Body of pancreas (tissue), 4 donors: ENCODE results near the gene GNAZ. TPM values are rescaled to one million over a fixed set of nuclear protein-coding genes. Genes with fewer than 3 reads are reported as not detected.

Experiments
- ATAC-seq: fragments of 150-250 bp; one replicate; pipeline ENCODE4 v1.9.1; 2016
- DNase-seq, 4 donors: peaks; one replicate each; pipeline ENCODE4 v3.0.0-alpha.2; 2019
- H3K27ac ChIP-seq, 4 donors: fragments of 200-600 bp; sonication (generic); 1 replicate in 3 of 4; 2 replicates in 1 of 4; pipeline versions ENCODE4 v1.5.1 to v1.6.1; 2016 to 2019; ENCODE audit warnings: mild to moderate bottlenecking in 1 of 4, mixed read lengths in 1 of 4, moderate library complexity in 1 of 4
- H3K27me3 ChIP-seq, 2 donors: fragments of 200-600 bp; sonication (generic); one replicate each; pipeline ENCODE4 v1.6.0; 2016; ENCODE audit warnings: mild to moderate bottlenecking in 1 of 2
- H3K36me3 ChIP-seq, 2 donors: fragments of 200-600 bp; sonication (generic); replicated peaks in 1 of 2; 2 replicates each; pipeline ENCODE4 v1.5.1; 2016; ENCODE audit warnings: low read depth in 2 of 2; ENCODE audit not compliant: insufficient read depth in 1 of 2
- H3K4me1 ChIP-seq: fragments of 200-600 bp; sonication (generic); one replicate; pipeline ENCODE4 v1.6.0; 2016
- H3K4me3 ChIP-seq, 2 donors: fragments of 200-600 bp; sonication (generic); 1 replicate in 1 of 2; 2 replicates in 1 of 2; pipeline ENCODE4 v1.5.1; 2016 to 2019
- H3K9me3 ChIP-seq, 3 donors: fragments of 200-600 bp; sonication (generic); 1 replicate in 2 of 3; 2 replicates in 1 of 3; pipeline ENCODE4 v1.5.1; 2016
- POLR2A ChIP-seq, 3 donors: fragments of 450-650 bp; IDR thresholded peaks; one replicate each; pipeline ENCODE4 v1.6.1; 2016; ENCODE audit warnings: antibody characterized with exemption in 3 of 3, mild to moderate bottlenecking in 2 of 3
- WGBS, 2 donors: methylation state at CpG; one replicate each; pipeline ENCODE4 v1.1.5; 2017; 5-methylcytosine and 5-hydroxymethylcytosine counted together
- intact Hi-C: fragments of 100-400 bp; cut with DNase I; formaldehyde crosslinking; loops from one replicate; pipeline ENCODE4 v1.15.1; 2023
- total RNA-seq, 2 donors: library from RNA; depleted of rRNA; stranded (reverse); fragments of >200 nt; gene quantifications; one replicate each; pipeline ENCODE4 v1.1.0, GENCODE V29; 2016
- TF ChIP-seq, protein P1 (sequence below), 7 experiments: fragments of 450-650 bp in 4 of 7; fragments of 200-600 bp in 3 of 7; sonication (generic) in 3 of 7; IDR thresholded peaks; one replicate each; pipeline ENCODE4 v1.5.1; 2016 to 2019; ENCODE audit warnings: antibody characterized with exemption in 7 of 7

The GNAZ gene
- total RNA-seq, 2 donors from 2014 or later, result 0.33 to 2.3 TPM

DNA sequence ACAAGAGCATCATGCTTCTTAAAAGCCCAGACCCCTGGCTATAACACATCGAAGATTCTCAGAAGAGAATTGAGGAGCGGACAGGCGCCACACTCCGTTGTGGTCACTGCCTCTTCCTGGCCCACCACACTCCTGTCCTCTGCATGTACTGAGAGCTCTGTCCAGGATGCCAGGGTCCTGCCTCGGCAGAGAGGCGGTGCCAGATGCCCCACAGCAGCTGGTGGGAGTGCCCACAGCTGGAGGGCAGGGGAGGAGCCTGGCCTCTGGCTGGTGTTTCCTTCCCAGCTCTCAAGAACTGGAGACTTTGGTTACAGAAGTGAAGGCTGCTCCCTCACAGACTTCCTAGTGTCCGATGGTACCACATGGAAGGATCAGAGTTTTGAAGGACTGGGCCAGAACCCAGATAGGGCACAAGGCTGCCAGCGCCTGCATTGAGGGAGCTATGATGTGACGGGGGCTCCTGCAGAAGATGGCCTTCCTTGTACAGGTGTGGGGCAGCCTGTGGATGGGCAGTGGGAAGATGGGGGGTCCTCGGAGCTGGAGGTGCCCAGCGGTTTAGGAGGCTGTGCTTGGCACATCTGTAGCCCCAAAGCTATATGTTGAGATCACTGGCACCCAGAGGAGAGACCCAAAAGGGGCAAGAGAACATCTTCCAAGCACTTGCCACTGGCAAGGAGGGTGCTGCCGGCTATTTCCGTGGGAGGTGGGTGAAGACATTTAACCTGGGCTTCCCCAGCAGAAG is 52.1 kb downstream of the GNAZ start:
- ATAC-seq (no peak), DNase-seq (no peak)
- 72 to 73% methylated on average over 6 to 13 of the region's 13 CpGs for WGBS, 2 donors
- Histone ChIP-seq H3K36me3 (no peaks in the 10 kb centered on the region), H3K4me1 (no peaks in the 10 kb centered on the region), H3K4me3 (no peak overlapping the region), H3K9me3 (no peaks in the 10 kb centered on the region), H3K27me3 (no peaks in the 10 kb centered on the region), H3K27ac (no peak overlapping the region)
- TF ChIP-seq, protein P1, sequence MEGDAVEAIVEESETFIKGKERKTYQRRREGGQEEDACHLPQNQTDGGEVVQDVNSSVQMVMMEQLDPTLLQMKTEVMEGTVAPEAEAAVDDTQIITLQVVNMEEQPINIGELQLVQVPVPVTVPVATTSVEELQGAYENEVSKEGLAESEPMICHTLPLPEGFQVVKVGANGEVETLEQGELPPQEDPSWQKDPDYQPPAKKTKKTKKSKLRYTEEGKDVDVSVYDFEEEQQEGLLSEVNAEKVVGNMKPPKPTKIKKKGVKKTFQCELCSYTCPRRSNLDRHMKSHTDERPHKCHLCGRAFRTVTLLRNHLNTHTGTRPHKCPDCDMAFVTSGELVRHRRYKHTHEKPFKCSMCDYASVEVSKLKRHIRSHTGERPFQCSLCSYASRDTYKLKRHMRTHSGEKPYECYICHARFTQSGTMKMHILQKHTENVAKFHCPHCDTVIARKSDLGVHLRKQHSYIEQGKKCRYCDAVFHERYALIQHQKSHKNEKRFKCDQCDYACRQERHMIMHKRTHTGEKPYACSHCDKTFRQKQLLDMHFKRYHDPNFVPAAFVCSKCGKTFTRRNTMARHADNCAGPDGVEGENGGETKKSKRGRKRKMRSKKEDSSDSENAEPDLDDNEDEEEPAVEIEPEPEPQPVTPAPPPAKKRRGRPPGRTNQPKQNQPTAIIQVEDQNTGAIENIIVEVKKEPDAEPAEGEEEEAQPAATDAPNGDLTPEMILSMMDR (IDR thresholded peaks at IDR 0.05), result no peak
- intact Hi-C loops, result no loop called here

DNA sequence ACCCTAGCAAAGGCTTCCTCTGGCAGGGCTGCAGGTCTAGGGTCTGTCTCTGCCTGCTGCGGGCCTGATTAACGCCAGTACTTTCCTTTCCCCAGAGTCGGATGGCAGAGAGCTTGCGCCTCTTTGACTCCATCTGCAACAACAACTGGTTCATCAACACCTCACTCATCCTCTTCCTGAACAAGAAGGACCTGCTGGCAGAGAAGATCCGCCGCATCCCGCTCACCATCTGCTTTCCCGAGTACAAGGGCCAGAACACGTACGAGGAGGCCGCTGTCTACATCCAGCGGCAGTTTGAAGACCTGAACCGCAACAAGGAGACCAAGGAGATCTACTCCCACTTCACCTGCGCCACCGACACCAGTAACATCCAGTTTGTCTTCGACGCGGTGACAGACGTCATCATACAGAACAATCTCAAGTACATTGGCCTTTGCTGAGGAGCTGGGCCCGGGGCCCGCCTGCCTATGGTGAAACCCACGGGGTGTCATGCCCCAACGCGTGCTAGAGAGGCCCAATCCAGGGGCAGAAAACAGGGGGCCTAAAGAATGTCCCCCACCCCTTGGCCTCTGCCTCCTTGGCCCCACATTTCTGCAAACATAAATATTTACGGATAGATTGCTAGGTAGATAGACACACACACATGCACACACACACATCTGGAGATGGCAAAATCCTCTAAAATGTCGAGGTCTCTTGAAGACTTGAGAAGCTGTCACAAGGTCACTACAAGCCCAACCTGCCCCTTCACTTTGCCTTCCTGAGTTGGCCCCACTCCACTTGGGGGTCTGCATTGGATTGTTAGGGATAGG is 52.9 kb downstream of the GNAZ start:
- 91% methylated on average over 24 to 26 of the region's 26 CpGs for WGBS, 2 donors
- Histone ChIP-seq H3K4me3 (no peak overlapping the region), H3K27ac (no peak overlapping the region), H3K36me3 (no peaks in the 10 kb centered on the region), H3K4me1 (no peaks in the 10 kb centered on the region), H3K27me3 (no peaks in the 10 kb centered on the region), H3K9me3 (no peaks in the 10 kb centered on the region)
- TF ChIP-seq, protein P1 (IDR thresholded peaks at IDR 0.05), result no peak
- no peak for TF ChIP-seq POLR2A (IDR thresholded peaks at IDR 0.05)
- ATAC-seq (no peak), DNase-seq (no peak)
- intact Hi-C loops, result no loop called here

DNA sequence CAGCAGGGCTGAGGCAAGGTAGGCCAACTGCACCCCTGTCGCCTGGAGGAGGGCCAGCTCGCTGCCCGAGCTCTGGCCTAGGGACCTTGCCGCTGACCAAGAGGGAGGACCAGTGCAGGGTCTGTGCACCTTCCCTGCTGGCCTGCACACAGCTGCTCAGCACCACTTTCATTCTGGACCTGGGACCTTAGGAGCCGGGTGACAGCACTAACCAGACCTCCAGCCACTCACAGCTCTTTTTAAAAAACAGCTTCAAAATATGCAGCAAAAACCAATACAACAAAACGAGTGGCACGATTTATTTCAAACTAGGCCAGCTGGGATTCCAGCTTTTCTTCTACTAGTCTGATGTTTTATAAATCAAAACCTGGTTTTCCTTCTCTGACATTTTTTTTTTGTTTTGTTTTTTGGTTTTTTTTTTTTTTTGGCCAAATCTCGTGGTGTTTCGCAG is 53.5 kb downstream of the GNAZ start:
- TF ChIP-seq, protein P1 (IDR thresholded peaks at IDR 0.05), result no peak
- no peak for TF ChIP-seq POLR2A (IDR thresholded peaks at IDR 0.05)
- H3K27me3 ChIP-seq, result no peaks in the 10 kb centered on the region
- DNase-seq (no peak), ATAC-seq (no peak)
- 75 to 88% methylated on average over 5 to 9 of the region's 9 CpGs for WGBS, 2 donors
- H3K9me3 ChIP-seq, result no peaks in the 10 kb centered on the region
- H3K36me3 ChIP-seq, result no peaks in the 10 kb centered on the region
- no peak overlapping the region for H3K4me3 ChIP-seq
- H3K27ac ChIP-seq, result no peak overlapping the region
- intact Hi-C loops, result no loop called here
- H3K4me1 ChIP-seq, result no peaks in the 10 kb centered on the region

DNA sequence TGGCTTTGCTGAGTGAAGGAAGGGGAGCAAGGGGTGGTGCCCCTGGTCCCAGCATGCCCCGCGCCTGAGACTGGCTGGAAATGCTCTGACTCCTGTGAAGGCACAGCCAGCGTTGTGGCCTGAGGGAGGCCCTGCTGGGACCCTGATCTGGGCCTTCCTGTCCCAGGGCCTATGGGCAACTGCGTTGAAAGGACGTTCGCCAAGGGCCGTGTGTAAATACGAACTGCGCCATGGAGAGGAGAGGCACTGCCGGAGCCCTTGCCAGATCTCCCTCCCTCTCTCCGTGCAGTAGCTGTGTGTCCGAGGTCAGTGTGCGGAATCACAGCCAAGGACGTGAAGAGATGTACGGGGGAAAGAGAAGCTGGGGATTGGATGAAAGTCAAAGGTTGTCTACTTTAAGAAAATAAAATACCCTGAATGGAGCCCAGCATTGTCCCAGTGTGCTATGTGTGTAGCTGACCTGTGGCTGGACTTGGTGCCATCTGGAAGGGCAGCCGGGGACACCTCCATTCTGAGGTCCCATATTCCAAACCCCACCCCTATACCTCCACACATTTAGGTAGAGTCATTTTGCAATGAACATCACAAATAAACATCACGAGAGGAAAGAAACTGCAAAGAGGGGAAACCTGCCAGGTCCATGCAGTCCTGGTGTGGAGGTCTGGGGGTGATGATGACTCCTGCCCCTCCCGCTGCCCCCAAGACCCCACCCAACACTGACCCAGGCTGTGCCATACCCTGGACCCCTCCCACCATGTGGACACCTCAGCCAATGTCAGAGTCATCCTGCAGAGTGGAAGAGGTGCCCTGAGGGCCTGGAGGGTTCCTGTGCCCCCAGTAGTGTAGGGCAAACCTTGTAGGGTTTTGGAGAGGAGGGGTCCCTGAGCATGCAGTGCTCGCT is 54.5 kb downstream of the GNAZ start:
- Histone ChIP-seq H3K27me3 (no peaks in the 10 kb centered on the region), H3K27ac (no peak overlapping the region), H3K4me3 (no peak overlapping the region), H3K36me3 (no peaks in the 10 kb centered on the region), H3K4me1 (no peaks in the 10 kb centered on the region), H3K9me3 (no peaks in the 10 kb centered on the region)
- 64 to 72% methylated on average over 18 to 19 of the region's 19 CpGs for WGBS, 2 donors
- no peak for ATAC-seq
- DNase-seq, result no peak
- intact Hi-C loops, result loop anchor here (5.0 kb wide), 1 partner anchor 163 kb away; no protein-coding TSS in a partner anchor
- TF ChIP-seq, protein P1 (IDR thresholded peaks at IDR 0.05), result no peak
